ENCODE measurements around the gene SERHL2.

- no peak for TF ChIP-seq POLR2A (IDR thresholded peaks at IDR 0.05; ENCODE audit: low read depth, low read length)
- no peak for TF ChIP-seq POLR2AphosphoS5 (IDR thresholded peaks at IDR 0.05; ENCODE audit: low read depth, low read length)
Observed at GRCh38 chr22:42560381-42560780, 6.6 kb downstream of the SERHL2 start.
